ENCODE results near the gene BCL2L1. TPM values are rescaled to one million over a fixed set of nuclear protein-coding genes. Genes with fewer than 3 reads are reported as not detected.

BCL2L1 gene
- total RNA-seq, 2 donors from 2014 or later: 60.3 to 89.5 TPM

DNA sequence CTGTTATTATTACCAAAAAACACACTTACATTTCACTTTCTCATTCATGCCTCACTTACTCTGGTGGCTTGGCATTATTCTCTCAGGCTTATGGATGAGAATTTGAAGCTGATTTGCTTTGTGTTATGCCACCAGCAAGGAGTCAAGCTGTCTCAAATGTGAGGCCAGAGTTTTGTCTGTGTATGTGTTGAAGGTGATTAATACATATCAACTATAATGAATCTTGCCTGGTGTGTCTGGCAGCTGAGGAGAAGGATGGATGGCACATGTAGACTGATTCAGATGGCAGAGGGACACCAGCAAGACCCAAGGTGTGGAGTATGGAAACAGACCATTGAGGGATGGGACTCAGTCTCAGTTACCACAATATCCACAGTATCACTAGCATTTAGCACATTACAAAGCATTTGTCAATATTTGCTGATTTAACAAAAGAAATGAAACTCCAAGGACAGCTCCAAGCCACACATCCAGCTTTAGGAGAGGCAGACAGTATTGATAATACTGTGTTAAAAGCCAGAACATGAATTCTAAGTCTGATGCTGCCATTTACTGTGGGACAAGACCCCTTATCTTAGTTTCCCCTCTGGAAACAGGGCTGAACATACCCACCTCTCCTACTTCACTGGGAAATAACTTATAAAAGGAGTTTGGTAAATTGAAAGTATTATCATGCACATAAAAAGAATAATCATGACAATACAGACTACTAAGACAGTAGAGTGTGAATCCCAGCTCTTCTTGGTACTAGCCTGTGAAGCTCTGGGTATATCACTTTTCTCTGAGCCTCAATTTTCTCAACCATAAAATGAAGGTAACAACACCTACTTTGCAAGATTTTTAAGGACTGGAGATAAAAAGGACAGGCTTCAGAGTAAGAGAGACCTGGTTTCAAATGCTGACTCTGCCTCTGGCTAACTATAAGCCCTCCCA is 11.2 kb downstream of the BCL2L1 start:
- Histone ChIP-seq H3K4me3 (ENCODE audit: low read length) (peak overlapping the region; percentile 35), H3K27ac (ENCODE audit: low read depth, low read length) (peak overlapping the region; percentile 4), H3K9me3 (ENCODE audit: control insufficient read depth, low read length) (no peaks in the 10 kb centered on the region), H3K36me3 (ENCODE audit: control insufficient read depth, insufficient read depth, low read length) (peaks cover 38% of the 10 kb centered on the region), H3K4me1 (ENCODE audit: control insufficient read depth, insufficient read depth, low read length) (peaks cover 28% of the 10 kb centered on the region), H3K27me3 (ENCODE audit: control insufficient read depth, insufficient read depth, low read length, poor library complexity, severe bottlenecking) (no peaks in the 10 kb centered on the region), H3K9ac (ENCODE audit: extremely low read depth, low read length, poor library complexity, severe bottlenecking) (peak overlapping the region; percentile 37)
- Mint-ChIP-seq H3K4me1 (peaks cover 63% of the 10 kb centered on the region), H3K9me3 (no peaks in the 10 kb centered on the region), H3K4me3 (no peak overlapping the region), H3K36me3 (ENCODE audit: low read depth) (peaks cover 57% of the 10 kb centered on the region), H3K27me3 (ENCODE audit: insufficient read depth) (no peaks in the 10 kb centered on the region), H3K27ac (peak overlapping the region; percentile 88)
- TF ChIP-seq, protein P1, sequence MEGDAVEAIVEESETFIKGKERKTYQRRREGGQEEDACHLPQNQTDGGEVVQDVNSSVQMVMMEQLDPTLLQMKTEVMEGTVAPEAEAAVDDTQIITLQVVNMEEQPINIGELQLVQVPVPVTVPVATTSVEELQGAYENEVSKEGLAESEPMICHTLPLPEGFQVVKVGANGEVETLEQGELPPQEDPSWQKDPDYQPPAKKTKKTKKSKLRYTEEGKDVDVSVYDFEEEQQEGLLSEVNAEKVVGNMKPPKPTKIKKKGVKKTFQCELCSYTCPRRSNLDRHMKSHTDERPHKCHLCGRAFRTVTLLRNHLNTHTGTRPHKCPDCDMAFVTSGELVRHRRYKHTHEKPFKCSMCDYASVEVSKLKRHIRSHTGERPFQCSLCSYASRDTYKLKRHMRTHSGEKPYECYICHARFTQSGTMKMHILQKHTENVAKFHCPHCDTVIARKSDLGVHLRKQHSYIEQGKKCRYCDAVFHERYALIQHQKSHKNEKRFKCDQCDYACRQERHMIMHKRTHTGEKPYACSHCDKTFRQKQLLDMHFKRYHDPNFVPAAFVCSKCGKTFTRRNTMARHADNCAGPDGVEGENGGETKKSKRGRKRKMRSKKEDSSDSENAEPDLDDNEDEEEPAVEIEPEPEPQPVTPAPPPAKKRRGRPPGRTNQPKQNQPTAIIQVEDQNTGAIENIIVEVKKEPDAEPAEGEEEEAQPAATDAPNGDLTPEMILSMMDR (conservative IDR thresholded peaks at IDR 0.05): no peak
- DNase-seq: no peak

DNA sequence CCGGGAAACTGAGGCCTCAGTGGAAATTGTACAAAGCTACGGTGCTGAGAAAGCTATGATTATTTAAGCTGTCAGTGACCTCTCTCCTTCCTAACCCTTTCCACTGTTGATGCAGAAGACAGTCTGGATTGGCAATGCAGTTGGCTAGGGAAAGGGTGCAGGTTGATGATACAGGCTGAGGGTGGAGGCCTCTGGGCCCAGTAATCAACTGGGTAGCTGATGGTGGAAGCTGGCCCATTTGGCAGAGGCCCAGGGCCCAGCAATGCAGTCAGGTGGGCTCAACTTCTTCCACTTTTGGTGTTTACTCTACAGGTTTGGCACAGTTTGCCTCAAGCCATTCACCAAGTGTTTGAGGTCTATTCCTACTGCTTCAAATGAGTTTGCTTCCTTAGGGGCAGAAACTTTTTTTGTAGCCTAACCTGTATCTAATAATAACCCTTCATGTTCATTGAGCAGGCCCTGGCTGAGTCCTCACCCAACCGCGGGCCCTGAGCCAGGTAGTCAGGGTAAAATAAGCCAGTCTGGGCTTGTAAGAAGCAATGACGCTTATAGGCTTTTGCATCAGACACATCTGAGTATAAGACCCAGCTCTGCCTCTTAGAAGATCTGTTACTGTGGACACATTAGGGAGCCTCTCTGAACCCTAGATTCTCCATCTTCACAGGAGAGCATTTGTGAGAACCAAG is 12.1 kb downstream of the BCL2L1 start:
- Histone ChIP-seq H3K9me3 (ENCODE audit: control insufficient read depth, low read length) (no peaks in the 10 kb centered on the region), H3K27ac (ENCODE audit: low read depth, low read length) (no peak overlapping the region), H3K36me3 (ENCODE audit: control insufficient read depth, insufficient read depth, low read length) (peaks cover 42% of the 10 kb centered on the region), H3K4me1 (ENCODE audit: control insufficient read depth, insufficient read depth, low read length) (peaks cover 28% of the 10 kb centered on the region), H3K27me3 (ENCODE audit: control insufficient read depth, insufficient read depth, low read length, poor library complexity, severe bottlenecking) (no peaks in the 10 kb centered on the region), H3K9ac (ENCODE audit: extremely low read depth, low read length, poor library complexity, severe bottlenecking) (no peak overlapping the region), H3K4me3 (ENCODE audit: low read length) (no peak overlapping the region)
- 82 to 91% methylated on average over 3 to 5 of the region's 5 CpGs for WGBS, 2 experiments (ENCODE audit: insufficient coverage in 1 of 2, insufficient read length in 1 of 2)
- TF ChIP-seq, protein P1 (conservative IDR thresholded peaks at IDR 0.05): no peak
- Mint-ChIP-seq H3K27ac (no peak overlapping the region), H3K27me3 (ENCODE audit: insufficient read depth) (no peaks in the 10 kb centered on the region), H3K9me3 (no peaks in the 10 kb centered on the region), H3K4me3 (no peak overlapping the region), H3K36me3 (ENCODE audit: low read depth) (peaks cover 49% of the 10 kb centered on the region), H3K4me1 (peaks cover 56% of the 10 kb centered on the region)
- no peak for DNase-seq

GRCh38 chr20:31709939-31710338 is 12.7 kb downstream of the BCL2L1 start:
- Histone ChIP-seq H3K4me3 (ENCODE audit: low read length) (no peak overlapping the region), H3K9me3 (ENCODE audit: control insufficient read depth, low read length) (no peaks in the 10 kb centered on the region), H3K36me3 (ENCODE audit: control insufficient read depth, insufficient read depth, low read length) (peaks cover 42% of the 10 kb centered on the region), H3K27me3 (ENCODE audit: control insufficient read depth, insufficient read depth, low read length, poor library complexity, severe bottlenecking) (no peaks in the 10 kb centered on the region), H3K9ac (ENCODE audit: extremely low read depth, low read length, poor library complexity, severe bottlenecking) (no peak overlapping the region), H3K27ac (ENCODE audit: low read depth, low read length) (no peak overlapping the region), H3K4me1 (ENCODE audit: control insufficient read depth, insufficient read depth, low read length) (peaks cover 28% of the 10 kb centered on the region)
- Mint-ChIP-seq H3K27me3 (ENCODE audit: insufficient read depth) (no peaks in the 10 kb centered on the region), H3K4me3 (no peak overlapping the region), H3K9me3 (no peaks in the 10 kb centered on the region), H3K4me1 (peaks cover 56% of the 10 kb centered on the region), H3K27ac (no peak overlapping the region), H3K36me3 (ENCODE audit: low read depth) (peaks cover 44% of the 10 kb centered on the region)
- TF ChIP-seq, protein P1 (conservative IDR thresholded peaks at IDR 0.05): no peak
- 71 to 92% methylated on average over 4 to 5 of the region's 5 CpGs for WGBS, 2 experiments (ENCODE audit: insufficient coverage in 1 of 2, insufficient read length in 1 of 2)
- DNase-seq: no peak

All from endodermal cell (in vitro differentiated cells).